Measurements from ENCODE around the gene PC.

The PC gene

GRCh38 chr11:66854729-66855211, 103.4 kb downstream of the PC start:
- no peak for DNase-seq (ENCODE audit: low read depth)

GRCh38 chr11:66854231-66854661, 103.9 kb downstream of the PC start:
- no peak for DNase-seq (ENCODE audit: low read depth)

- DNase-seq (ENCODE audit: low read depth), result no peak
These were observed 104.6 kb downstream of the PC start for GRCh38 chr11:66853242-66854229.

- no peak for DNase-seq (ENCODE audit: low read depth)
These were observed 105.5 kb downstream of the PC start for GRCh38 chr11:66852466-66853241.

DNA sequence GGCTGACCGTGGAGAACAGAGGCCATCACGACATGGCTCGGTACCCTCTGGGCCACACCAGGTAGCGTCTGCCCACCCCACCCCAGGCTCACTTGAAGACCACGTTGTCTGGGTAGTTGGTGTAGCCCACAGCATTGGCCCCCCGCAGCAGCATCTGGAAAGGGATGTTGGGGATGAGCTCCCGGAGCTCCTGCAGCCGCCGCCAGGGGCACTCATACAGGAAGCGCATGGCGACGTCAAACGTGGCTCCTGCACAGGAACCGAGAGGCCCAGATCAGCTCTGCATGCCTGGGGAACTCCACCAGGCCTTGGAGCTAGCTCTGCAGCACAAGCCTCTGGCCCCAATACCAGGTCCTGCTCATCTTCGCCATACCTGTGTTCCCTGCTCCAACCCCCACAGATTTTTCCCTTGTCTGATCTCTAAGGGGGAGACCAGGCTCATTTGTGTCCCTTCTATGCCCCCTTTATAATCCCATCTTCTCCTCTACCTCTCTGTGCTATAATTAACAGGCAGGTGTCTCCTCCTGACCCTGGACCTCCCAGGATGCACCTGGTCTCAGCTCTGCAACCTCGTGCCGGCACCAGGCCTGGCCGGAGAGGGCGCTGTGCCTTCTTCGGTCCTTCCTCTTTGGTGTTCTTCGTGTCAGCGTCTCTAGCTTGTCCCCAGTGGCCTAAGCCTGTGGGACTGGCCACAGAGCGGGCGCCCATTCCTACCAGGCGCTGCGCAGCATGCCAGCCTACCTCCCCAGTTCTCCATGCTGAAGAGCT, 106.3 kb downstream of the PC start:
- DNase-seq (ENCODE audit: low read depth), result no peak

GRCh38 chr11:66851239-66851596, 107.0 kb downstream of the PC start:
- DNase-seq (ENCODE audit: low read depth), result no peak

DNA sequence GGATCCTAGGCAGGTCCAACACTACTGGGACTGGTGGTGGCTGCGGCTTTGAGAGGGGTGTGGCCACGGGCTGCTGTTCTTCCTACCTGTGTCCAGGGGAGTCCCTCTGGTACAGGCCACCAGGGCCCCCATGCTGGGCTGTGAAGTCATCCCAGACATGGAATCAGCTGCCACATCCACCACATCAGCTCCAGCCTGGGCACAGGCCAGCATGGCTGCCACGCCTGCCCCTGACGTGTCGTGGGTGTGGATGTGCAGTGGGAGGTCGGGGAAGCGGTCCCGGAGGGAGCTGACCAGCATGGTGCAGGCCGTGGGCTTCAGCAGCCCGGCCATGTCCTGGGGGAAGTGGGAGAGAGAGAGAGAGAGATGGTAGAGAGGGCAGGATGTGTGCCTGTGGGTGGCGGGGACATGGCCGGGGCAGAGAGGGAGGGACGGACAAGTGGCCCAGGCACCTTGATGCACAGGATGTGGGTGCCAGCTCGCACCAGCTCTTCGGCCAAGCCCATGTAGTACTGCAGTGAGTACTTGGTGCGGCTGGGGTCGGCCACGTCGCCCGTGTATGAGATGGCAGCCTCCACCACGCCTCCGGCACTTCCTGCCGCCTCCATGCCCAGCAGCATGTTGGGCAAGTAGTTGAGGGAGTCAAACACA, 107.5 kb downstream of the PC start:
- DNase-seq (ENCODE audit: low read depth), result no peak

GRCh38 chr11:66850235-66850587, 108.0 kb downstream of the PC start:
- DNase-seq (ENCODE audit: low read depth), result no peak

DNA sequence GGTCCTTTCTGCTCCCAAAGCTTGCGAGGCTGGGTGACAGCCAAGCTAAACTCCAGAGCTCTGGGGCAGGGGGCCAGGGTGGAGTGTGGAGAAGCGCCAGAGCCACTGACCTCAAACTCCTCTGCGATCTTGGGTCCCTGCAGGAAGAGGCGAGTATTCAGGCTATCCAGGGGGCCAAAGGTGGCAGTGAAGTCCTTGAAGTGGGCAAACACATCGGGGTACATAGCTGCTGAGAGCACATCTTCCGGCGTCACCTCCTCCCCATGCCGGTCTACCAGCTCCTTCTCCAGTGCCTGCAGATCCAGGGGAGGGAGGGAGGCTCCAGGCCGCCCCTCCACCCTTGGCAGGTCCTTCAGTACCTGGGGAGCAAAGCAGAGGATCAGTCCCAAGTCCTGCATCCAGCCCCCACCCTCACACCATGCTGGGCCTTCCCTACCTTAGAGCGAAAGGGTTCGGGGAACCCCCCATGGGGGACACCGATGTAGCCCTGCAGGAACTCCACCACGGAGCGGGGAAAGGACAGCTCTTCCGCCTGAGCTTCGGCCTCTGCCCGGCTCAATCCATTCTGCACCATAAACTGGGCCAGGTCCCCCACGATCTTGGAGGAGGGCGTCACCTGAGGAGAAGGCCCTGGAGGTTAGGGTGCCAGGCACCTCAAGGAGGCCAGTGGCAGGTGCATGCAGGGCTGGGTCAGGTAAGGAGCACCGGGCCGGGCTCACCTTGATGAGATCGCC, 108.5 kb downstream of the PC start:
- no peak for DNase-seq (ENCODE audit: low read depth)

GRCh38 chr11:66848671-66849500, 109.3 kb downstream of the PC start:
- no peak for DNase-seq (ENCODE audit: low read depth)

- no peak for DNase-seq (ENCODE audit: low read depth)
These were observed 110.5 kb downstream of the PC start for GRCh38 chr11:66847461-66848232.

- peak; percentile 44 for DNase-seq (ENCODE audit: low read depth)
These were observed 111.5 kb downstream of the PC start for GRCh38 chr11:66846671-66847091.

- DNase-seq (ENCODE audit: low read depth), result no peak
These were observed 112.3 kb downstream of the PC start for GRCh38 chr11:66845876-66846212.

- DNase-seq (ENCODE audit: low read depth), result no peak
These were observed 112.9 kb downstream of the PC start for GRCh38 chr11:66845143-66845875.

DNA sequence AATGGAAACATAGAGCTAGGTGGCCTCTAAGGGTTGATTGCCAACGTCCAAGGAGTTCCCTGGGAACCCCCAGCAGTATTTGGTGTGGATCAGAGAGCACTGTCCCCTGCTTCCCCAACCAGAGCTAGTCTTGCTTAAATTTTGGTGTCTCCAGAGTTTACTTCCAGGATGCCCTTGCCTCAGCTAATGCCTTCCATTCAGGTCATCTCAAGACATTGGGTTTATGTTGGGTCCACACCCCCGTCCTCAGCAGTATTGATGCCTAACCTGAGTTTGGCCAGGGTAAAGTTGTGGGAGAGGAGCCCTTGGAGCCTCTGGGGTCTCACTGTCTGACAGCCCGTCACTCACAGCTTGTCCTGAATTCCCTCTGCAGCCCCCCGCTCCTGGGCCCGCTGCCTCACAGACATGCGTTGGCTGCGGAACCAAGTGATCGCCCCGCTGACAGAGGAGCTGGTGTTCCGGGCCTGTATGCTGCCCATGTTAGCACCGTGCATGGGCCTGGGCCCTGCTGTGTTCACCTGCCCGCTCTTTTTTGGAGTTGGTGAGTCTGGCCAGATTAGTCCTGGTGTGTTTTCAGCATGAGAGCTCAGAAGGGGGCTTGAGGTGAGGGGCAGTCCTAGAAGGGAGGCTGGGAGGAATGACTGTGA, 113.6 kb downstream of the PC start:
- DNase-seq (ENCODE audit: low read depth), result no peak

- DNase-seq (ENCODE audit: low read depth), result no peak
These were observed 114.2 kb downstream of the PC start for GRCh38 chr11:66843776-66844495.

Measured in fibroblast of gingiva (primary cell).